ENCODE measurements around the gene ODAPH.

DNA sequence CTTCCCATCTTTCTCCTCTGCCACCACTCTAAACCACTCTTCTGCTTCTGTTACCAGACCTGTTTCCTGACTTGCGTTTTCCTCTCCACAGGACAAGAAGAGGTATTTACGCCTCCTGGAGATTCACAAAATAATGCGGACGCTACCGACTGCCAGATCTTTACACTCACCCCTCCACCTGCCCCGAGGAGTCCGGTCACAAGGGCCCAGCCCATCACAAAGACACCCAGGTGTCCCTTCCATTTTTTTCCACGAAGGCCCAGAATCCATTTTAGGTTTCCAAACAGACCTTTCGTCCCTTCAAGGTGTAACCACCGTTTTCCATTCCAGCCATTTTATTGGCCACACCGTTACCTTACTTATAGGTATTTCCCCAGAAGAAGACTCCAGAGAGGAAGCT, 8.2 kb downstream of the ODAPH start:
- no peak for TF ChIP-seq POLR2AphosphoS5 (IDR thresholded peaks at IDR 0.05; ENCODE audit: low read depth, low read length)
- TF ChIP-seq POLR2A (IDR thresholded peaks at IDR 0.05; ENCODE audit: low read depth, low read length), result no peak

Data from GM12891 (cell line).